ENCODE data around the gene MRPL34. TPM values are rescaled to one million over a fixed set of nuclear protein-coding genes. Genes with fewer than 3 reads are reported as not detected.
A peak's percentile ranks its signal among the peaks of the same experiment; 100 is the strongest.
"Not testable (repeated sequence)": the region's sequence is repeated elsewhere in the genome, so short reads cannot be mapped to it uniquely, and the experiment has no call there.

MRPL34 gene
- total and polyA plus RNA-seq, 9 of the 15 experiments (the other 6 are each of a cell fraction or from before 2014, with no cell fraction given): 11.5 to 256 (median 72.5) TPM

GRCh38 chr19:17274892-17275291 is 30.8 kb upstream of the MRPL34 start:
- peak; percentile 62; the same call in 1 of the 2 replicates for TF ChIP-seq ZNF121 (CRISPR knock-in tag; conservative IDR thresholded peaks at IDR 0.05)
- H3K4me2 ChIP-seq (ENCODE audit: insufficient read depth, low read length); H3K4me1 ChIP-seq (replicated peaks in 1 of 2; ENCODE audit: control insufficient read depth in 2 of 2, insufficient read depth in 2 of 2, low read length in 2 of 2); H3K9me3 ChIP-seq (replicated peaks; ENCODE audit: control insufficient read depth, insufficient read depth, low read depth, low read length); H3K79me2 ChIP-seq (ENCODE audit: control insufficient read depth, insufficient read depth, low read length); DNase-seq (ENCODE audit: extremely low read depth in 1 of 4, low spot score in 3 of 4); BruUV-seq (replicated peaks); ATAC-seq; CTCF ChIA-PET (ENCODE audit: low intra/inter-chr PET ratio); H2AFZ ChIP-seq (ENCODE audit: low read depth, low read length); FAIRE-seq; H3K9ac ChIP-seq (ENCODE audit: insufficient read depth in 1 of 2, low read depth in 2 of 2, low read length in 2 of 2); H3K27ac ChIP-seq (ENCODE audit: extremely low read depth, low read depth, low read length); H3K9me1 ChIP-seq (ENCODE audit: control insufficient read depth, insufficient read depth, low read length); H3K4me3 ChIP-seq; intact Hi-C loops (cut with micrococcal nuclease); H4K20me1 ChIP-seq (replicated peaks; ENCODE audit: control insufficient read depth, insufficient read depth, low read length); H3K27me3 ChIP-seq (ENCODE audit: control insufficient read depth in 2 of 2, insufficient read depth in 2 of 2, low read length in 2 of 2): not testable (repeated sequence)
- POLR2A ChIA-PET: interaction anchor here (0.7 kb wide), 2 partner anchors 8 to 59 kb away, joined by 3 to 4 read pairs; partner anchors contain the start of gene BABAM1
- H3K36me3 ChIP-seq (ENCODE audit: control insufficient read depth, insufficient read depth, low read length): peaks cover 71% of the 10 kb centered on the region
- in situ Hi-C loops (cut with MboI): loop anchor here (5.0 kb wide), 1 partner anchor 73 kb away; no protein-coding TSS in a partner anchor
- 96% methylated on average over 3 of the region's 3 CpGs for WGBS (ENCODE audit: insufficient coverage, low coverage, missing lambda C conversion rate)

- H3K79me2 ChIP-seq (ENCODE audit: control insufficient read depth, insufficient read depth, low read length): no peaks in the 10 kb centered on the region
- H3K4me2 ChIP-seq (ENCODE audit: insufficient read depth, low read length): no peak overlapping the region
- ATAC-seq: no peak
- intact Hi-C loops (cut with micrococcal nuclease): no loop called here
- H3K9me1 ChIP-seq (ENCODE audit: control insufficient read depth, insufficient read depth, low read length): peaks cover 3% of the 10 kb centered on the region
- no peak overlapping the region for H3K4me3 ChIP-seq
- no peak overlapping the region for H3K27ac ChIP-seq (ENCODE audit: extremely low read depth, low read depth, low read length)
- BruUV-seq (replicated peaks): no TSS peak
- H3K9ac ChIP-seq (ENCODE audit: insufficient read depth in 1 of 2, low read depth in 2 of 2, low read length in 2 of 2): 0 out of 4 replicates have a peak overlapping the region, but pooled peaks of 1 of the 2 experiments have one; percentile 48
- CTCF ChIA-PET (ENCODE audit: low intra/inter-chr PET ratio): no interaction called here
- FAIRE-seq: no peak
- TF ChIP-seq CGGBP1 (CRISPR knock-in tag; IDR thresholded peaks at IDR 0.05) (no peak), RBFOX2 (IDR thresholded peaks at IDR 0.05; ENCODE audit: low read depth, low read length) (peak; percentile 18; the same call in 1 of the 2 replicates)
- POLR2A ChIA-PET: interaction anchor here (0.7 kb wide), 2 partner anchors 9 to 24 kb away, joined by 3 to 4 read pairs; partner anchors contain the start of gene BABAM1
- no peak overlapping the region for H2AFZ ChIP-seq (ENCODE audit: low read depth, low read length)
- in situ Hi-C loops (cut with MboI): loop anchor here (5.0 kb wide), 1 partner anchor 73 kb away; no protein-coding TSS in a partner anchor
- 88% methylated on average over 16 of the region's 19 CpGs for WGBS (ENCODE audit: insufficient coverage, low coverage, missing lambda C conversion rate)
- no peaks in the 10 kb centered on the region for H4K20me1 ChIP-seq (replicated peaks; ENCODE audit: control insufficient read depth, insufficient read depth, low read length)
- no peaks in the 10 kb centered on the region for H3K27me3 ChIP-seq (ENCODE audit: control insufficient read depth in 2 of 2, insufficient read depth in 2 of 2, low read length in 2 of 2)
- no peaks in the 10 kb centered on the region for H3K4me1 ChIP-seq (replicated peaks in 1 of 2; ENCODE audit: control insufficient read depth in 2 of 2, insufficient read depth in 2 of 2, low read length in 2 of 2)
- no peak for DNase-seq (ENCODE audit: extremely low read depth in 1 of 4, low spot score in 3 of 4)
- no peaks in the 10 kb centered on the region for H3K9me3 ChIP-seq (replicated peaks; ENCODE audit: control insufficient read depth, insufficient read depth, low read depth, low read length)
- peaks cover 65% of the 10 kb centered on the region for H3K36me3 ChIP-seq (ENCODE audit: control insufficient read depth, insufficient read depth, low read length)
Measured at GRCh38 chr19:17275441-17276175, 30.1 kb upstream of the MRPL34 start.

Measured in K562 (cell line).